Peyer's patch (tissue), 4 donors: Measurements from ENCODE around the gene MERTK.

Experiments used
- CTCF ChIP-seq, 6 experiments: fragments of 450-650 bp in 4 of 6; fragments of 200-600 bp in 2 of 6; sonication (generic) in 1 of 6; IDR thresholded peaks; one replicate each; pipeline ENCODE4 v1.5.1; 2017 to 2019; ENCODE audit warnings: antibody characterized with exemption in 6 of 6, mild to moderate bottlenecking in 3 of 6, moderate library complexity in 1 of 6
- POLR2A ChIP-seq, 2 donors: fragments of 450-650 bp; IDR thresholded peaks; one replicate each; pipeline ENCODE4 v1.5.1; 2017; ENCODE audit warnings: antibody characterized with exemption in 2 of 2, mild to moderate bottlenecking in 2 of 2, moderate library complexity in 2 of 2

- TF ChIP-seq CTCF (IDR thresholded peaks at IDR 0.05) (no peak), POLR2A (IDR thresholded peaks at IDR 0.05) (no peak)
Measured at GRCh38 chr2:112033600-112033999, 135.2 kb downstream of the MERTK start.
